Effector memory CD4-positive, alpha-beta T cell (primary cell): ENCODE measurements around the gene TTLL4.

Experiments
- DNase-seq, 3 donors: peaks; one replicate each; pipeline ENCODE4 v3.0.0-alpha.2; 2020
- H3K27ac ChIP-seq: 2 replicates; pipeline ENCODE4 v1.7.0; 2013; ENCODE audit warnings: mild to moderate bottlenecking, low read length, moderate library complexity; ENCODE audit not compliant: insufficient read depth, poor library complexity, severe bottlenecking
- H3K27me3 ChIP-seq: replicated peaks from 2 replicates; pipeline ENCODE4 v1.7.0; 2013; ENCODE audit warnings: mild to moderate bottlenecking, low read length; ENCODE audit not compliant: insufficient read depth, control insufficient read depth, poor library complexity, severe bottlenecking
- H3K36me3 ChIP-seq: 2 replicates; pipeline ENCODE4 v1.7.0; 2013; ENCODE audit warnings: mild to moderate bottlenecking, low read length, moderate library complexity; ENCODE audit not compliant: control insufficient read depth, insufficient read depth
- H3K4me1 ChIP-seq: 2 replicates; pipeline ENCODE4 v1.7.0; 2013; ENCODE audit warnings: low read length, mild to moderate bottlenecking; ENCODE audit not compliant: control insufficient read depth, insufficient read depth, poor library complexity, severe bottlenecking
- H3K4me3 ChIP-seq: 2 replicates; pipeline ENCODE4 v1.7.0; 2013; ENCODE audit warnings: low read length, low read depth, mild to moderate bottlenecking; ENCODE audit not compliant: insufficient read depth, poor library complexity, severe bottlenecking
- H3K9me3 ChIP-seq: 2 replicates; pipeline ENCODE4 v1.7.0; 2013; ENCODE audit warnings: mild to moderate bottlenecking, low read length, moderate library complexity; ENCODE audit not compliant: control insufficient read depth

TTLL4 gene

DNA sequence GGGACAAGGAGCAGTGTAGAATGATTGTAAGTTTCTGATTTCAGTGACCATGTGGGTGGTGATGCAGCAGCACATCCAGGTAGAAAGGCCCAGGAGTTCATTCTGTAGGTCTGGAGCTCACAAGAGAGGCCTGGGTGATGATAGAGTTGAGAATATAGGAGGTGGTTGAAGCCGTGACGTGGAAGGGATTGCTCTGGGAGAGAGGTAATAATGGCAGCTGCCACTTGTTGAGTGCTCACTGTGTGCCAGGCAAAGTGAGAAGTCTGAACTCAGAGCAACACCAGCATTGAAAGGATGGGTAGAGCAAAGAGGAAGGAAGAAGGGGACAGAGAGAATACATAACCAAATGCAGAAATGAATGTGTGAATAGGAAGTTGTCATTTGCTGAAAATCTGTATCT is 3.3 kb downstream of the TTLL4 start:
- Histone ChIP-seq H3K9me3 (no peaks in the 10 kb centered on the region), H3K4me1 (peaks cover 3% of the 10 kb centered on the region), H3K27me3 (no peaks in the 10 kb centered on the region), H3K36me3 (no peaks in the 10 kb centered on the region), H3K4me3 (no peak overlapping the region), H3K27ac (no peak overlapping the region)
- DNase-seq = no peak

DNA sequence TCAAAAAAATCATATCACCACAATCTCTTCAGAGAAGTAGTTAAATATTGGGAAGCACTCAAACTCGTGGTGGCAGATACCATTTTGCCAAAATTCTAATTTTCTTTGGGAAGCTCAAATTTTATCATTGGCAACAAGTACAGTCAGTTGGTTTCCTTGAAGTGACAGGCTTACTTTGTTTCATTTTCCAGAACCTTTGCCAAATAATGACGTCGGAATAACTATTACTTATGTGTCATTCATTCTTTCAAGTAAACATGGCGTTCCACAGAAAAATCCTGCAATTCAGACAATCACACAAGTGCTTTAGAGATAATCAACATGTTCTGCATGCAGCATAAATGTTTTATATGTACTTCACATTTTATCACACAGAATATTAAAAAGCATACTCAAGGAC is 5.4 kb downstream of the TTLL4 start:
- H3K27me3 ChIP-seq = no peaks in the 10 kb centered on the region
- no peak overlapping the region for H3K4me3 ChIP-seq
- DNase-seq = no peak
- H3K9me3 ChIP-seq = no peaks in the 10 kb centered on the region
- no peaks in the 10 kb centered on the region for H3K4me1 ChIP-seq
- H3K36me3 ChIP-seq = no peaks in the 10 kb centered on the region
- no peak overlapping the region for H3K27ac ChIP-seq

DNA sequence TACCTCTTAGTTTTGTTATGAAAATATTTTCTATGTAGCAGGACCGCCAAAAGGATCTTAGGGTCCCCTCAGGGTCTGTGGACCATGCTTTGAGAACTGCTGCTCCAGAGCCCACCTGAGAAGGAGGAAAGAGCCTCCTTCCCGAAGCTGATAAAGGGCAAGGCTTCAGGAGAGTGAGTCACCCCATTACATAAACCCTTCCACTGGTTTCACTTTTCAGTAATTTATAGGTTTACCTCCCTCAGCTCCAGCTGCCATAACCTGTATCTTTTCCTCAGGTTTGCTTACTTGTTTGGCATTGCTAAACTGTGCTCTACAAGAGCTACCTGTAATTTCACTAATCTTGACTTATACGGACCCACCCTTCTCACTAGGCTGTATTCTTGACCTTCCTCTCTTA is 6.6 kb downstream of the TTLL4 start:
- no peaks in the 10 kb centered on the region for H3K9me3 ChIP-seq
- H3K4me1 ChIP-seq = no peaks in the 10 kb centered on the region
- H3K4me3 ChIP-seq = no peak overlapping the region
- no peaks in the 10 kb centered on the region for H3K27me3 ChIP-seq
- DNase-seq = no peak
- H3K27ac ChIP-seq = no peak overlapping the region
- no peaks in the 10 kb centered on the region for H3K36me3 ChIP-seq

DNA sequence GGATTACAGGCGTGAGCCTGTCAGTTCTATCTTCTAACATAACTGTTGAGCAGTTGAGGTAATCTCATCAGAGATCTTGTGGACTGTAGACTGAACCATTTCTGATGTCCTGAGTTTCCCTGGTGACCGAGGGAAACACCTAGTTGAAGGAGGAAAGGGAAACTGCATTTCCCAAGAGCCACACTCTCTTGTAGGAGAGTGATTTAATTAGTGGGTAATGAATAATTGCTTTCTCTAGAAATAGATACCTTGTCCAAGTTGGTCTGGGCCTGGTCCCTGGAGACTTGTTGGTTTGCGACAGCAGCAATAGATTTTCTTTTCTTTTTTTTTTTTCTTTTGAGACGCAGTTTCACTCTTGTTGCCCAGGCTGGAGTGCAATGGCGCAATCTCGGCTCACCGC is 7.4 kb downstream of the TTLL4 start:
- no peaks in the 10 kb centered on the region for H3K36me3 ChIP-seq
- DNase-seq = no peak
- no peak overlapping the region for H3K4me3 ChIP-seq
- H3K4me1 ChIP-seq = no peaks in the 10 kb centered on the region
- no peak overlapping the region for H3K27ac ChIP-seq
- no peaks in the 10 kb centered on the region for H3K9me3 ChIP-seq
- no peaks in the 10 kb centered on the region for H3K27me3 ChIP-seq

DNA sequence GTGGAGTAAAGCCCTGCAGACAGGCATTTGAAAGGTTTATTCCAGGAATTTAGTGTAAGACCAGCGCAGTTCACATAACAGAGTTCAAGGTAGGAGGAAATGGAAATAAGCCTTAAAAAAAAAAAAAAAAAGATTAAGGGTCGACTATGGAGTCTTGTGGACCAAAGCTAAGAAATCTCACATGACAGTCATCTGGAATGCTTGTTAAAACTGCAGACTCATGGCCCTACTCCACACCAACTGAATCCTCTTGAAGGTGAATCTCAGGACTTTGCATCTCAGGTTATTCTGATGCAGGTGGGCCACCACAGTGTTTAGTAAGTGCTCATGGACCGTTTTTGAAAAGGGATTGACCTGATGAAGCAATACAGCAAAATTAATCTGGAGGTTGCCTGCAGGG is 8.8 kb downstream of the TTLL4 start:
- Histone ChIP-seq H3K4me1 (no peaks in the 10 kb centered on the region), H3K27me3 (no peaks in the 10 kb centered on the region), H3K4me3 (no peak overlapping the region), H3K9me3 (no peaks in the 10 kb centered on the region), H3K36me3 (no peaks in the 10 kb centered on the region), H3K27ac (no peak overlapping the region)
- no peak for DNase-seq

DNA sequence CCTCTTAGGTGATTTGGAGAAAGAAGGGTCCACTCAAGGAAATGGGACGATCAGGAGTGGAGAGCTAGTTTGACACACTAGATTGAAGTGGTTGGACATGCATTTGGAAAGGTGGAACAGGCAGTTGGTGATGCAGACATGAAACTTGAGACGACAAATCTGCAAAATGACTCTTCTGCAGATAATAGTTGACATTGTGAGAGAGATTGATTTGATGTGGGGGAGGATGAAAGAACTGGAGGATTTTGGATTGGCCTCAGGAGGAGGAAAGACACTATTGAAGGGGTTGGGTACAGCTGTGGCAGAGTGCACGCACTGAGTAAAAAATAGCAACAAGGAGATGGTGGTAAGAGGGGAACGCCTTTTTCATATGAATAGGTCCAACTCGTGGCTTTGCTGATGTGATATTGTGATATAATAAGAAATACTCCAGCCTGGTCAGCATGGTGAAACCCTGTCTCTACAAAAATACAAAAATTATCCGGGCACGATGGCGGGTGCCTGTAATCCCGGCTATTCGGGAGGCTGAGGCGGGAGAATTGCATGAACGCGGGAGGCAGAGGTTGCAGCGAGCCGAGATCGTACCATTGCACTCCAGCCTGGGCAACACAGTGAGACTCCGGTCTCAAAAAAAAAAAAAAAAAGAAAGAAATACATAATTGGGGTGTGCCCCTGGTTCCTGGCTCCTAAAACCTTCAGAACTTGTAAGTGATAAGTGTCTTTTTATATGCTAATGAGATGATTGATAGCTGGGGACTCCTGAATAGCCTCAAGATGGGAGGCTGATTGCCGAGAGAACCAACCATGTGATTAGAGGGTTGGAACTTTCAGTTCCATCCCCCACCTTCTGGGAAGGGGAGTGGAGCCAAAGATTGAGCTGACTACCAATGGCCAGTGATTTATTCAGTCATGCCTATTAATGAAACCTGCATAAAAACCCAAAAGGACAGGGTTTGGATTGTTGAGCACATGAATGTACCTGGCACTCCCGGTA is 9.7 kb downstream of the TTLL4 start:
- H3K27me3 ChIP-seq = no peaks in the 10 kb centered on the region
- no peak overlapping the region for H3K27ac ChIP-seq
- no peak for DNase-seq
- no peaks in the 10 kb centered on the region for H3K4me1 ChIP-seq
- no peaks in the 10 kb centered on the region for H3K36me3 ChIP-seq
- H3K4me3 ChIP-seq = no peak overlapping the region
- no peaks in the 10 kb centered on the region for H3K9me3 ChIP-seq

DNA sequence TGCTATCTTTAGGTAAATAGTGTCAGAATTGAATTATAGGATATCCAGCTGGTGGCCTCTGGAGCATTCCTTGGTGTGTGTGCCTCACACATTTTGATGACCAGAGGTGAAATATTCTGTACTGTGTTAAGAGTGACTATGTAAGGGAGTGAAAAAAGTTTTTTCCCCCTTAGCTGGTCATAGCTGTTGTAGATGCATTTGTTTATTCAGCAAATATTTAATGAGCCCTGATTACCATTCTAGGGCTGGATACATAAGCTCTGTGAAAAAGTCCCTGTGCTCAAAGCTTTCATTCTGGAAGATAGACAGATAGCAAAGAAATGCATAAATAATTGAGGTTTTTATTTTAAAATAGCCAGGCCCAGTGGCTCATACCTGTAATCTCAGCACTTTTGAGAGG is 10.9 kb downstream of the TTLL4 start:
- Histone ChIP-seq H3K27me3 (no peaks in the 10 kb centered on the region), H3K36me3 (no peaks in the 10 kb centered on the region), H3K4me3 (no peak overlapping the region), H3K4me1 (no peaks in the 10 kb centered on the region), H3K27ac (no peak overlapping the region), H3K9me3 (no peaks in the 10 kb centered on the region)
- no peak for DNase-seq

DNA sequence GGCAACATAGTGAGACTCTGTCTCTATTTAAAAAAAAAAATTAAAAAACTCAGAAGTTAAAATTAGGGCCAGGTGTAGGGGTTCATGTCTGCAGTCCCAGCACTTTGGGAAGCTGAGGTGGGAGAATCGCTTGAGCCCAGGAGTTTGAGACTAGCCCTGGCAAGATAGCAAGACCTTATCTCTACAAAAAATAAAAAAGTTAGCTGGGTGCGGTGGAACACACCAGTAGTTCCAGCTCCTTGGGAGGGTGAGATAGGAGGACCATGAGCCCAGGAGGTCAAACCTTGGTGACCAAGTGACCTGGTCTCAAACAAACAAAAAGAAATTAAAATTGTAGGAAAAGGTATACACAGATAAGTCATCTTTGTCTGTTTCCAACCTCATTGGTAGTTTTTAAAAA is 11.3 kb downstream of the TTLL4 start:
- no peaks in the 10 kb centered on the region for H3K36me3 ChIP-seq
- H3K27ac ChIP-seq = no peak overlapping the region
- no peaks in the 10 kb centered on the region for H3K4me1 ChIP-seq
- no peaks in the 10 kb centered on the region for H3K9me3 ChIP-seq
- no peak overlapping the region for H3K4me3 ChIP-seq
- no peak for DNase-seq
- no peaks in the 10 kb centered on the region for H3K27me3 ChIP-seq

DNA sequence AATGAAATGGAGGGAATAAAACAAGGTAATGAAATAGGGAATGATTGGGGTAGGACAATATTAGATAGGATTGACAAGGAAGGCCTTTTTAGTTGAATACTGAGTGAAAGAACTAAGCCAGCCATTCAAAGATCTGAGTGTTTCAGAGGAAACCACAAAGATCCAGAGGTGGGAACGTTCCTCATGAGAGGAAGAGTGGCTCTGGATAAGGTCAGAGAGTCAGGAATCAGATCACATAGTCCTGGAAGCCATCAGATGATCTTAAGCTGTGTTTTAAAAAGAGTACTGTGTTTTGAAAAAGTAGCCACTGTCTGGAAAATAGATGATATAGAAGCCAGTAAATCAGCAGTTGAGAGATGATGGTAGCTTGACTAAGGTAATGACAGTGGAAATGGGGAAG is 11.8 kb downstream of the TTLL4 start:
- Histone ChIP-seq H3K4me3 (no peak overlapping the region), H3K27me3 (no peaks in the 10 kb centered on the region), H3K36me3 (no peaks in the 10 kb centered on the region), H3K4me1 (no peaks in the 10 kb centered on the region), H3K9me3 (no peaks in the 10 kb centered on the region), H3K27ac (no peak overlapping the region)
- no peak for DNase-seq

DNA sequence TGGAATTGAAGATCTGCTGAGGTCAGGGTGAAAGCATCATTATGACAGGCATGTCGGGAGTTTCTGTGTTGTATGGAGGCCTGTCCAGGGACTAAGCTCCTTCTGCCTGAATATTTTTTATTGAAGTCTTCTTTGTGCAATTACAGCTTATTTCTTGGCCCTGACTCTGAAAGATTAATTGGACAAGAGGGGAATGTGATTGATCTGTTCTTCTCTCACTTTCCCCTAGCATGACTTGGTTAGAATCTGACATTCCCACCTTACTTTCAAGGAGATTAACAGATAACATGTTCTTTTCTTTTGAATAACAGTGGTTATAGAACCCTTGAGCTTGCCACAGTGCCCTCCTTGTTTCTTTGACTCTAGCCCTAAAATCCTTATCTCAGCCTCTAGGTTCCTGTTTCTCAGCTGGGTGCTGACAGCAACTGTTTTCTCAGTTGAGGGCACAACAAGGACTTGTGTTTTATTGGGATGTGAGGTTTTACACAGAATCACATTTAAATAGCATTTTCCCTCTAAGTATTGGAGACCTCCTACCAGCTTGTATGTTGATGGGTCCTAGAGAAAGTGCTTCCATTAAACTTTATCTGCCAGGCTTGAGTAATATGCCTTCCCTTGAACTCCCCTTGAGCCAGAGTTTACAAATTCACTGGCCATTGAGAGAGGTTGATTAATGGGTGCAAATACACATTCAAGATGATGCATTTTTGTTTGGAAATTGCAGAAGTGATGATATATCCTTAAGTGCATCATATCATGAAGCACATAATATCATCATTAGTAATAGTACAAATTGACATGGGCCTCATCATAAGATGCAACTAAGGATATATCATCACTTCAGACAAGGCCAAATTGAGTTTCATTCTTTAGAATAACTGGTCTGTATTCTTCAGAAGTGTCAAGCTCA is 12.5 kb downstream of the TTLL4 start:
- no peak for DNase-seq
- Histone ChIP-seq H3K4me1 (no peaks in the 10 kb centered on the region), H3K27me3 (no peaks in the 10 kb centered on the region), H3K4me3 (no peak overlapping the region), H3K36me3 (no peaks in the 10 kb centered on the region), H3K9me3 (no peaks in the 10 kb centered on the region), H3K27ac (no peak overlapping the region)
